Activated naive CD8-positive, alpha-beta T cell treated with anti-CD3 and anti-CD28 coated beads for 36 hours (primary cell): ENCODE results near the gene SLC38A8. TPM values are rescaled to one million over a fixed set of nuclear protein-coding genes. Genes with fewer than 3 reads are reported as not detected.

Experiments used
- DNase-seq: peaks from one replicate; pipeline ENCODE4 v3.0.0; 2021
- H3K27ac Mint-ChIP-seq: one replicate; pipeline ENCODE4 v1.8.0; 2022; ENCODE audit warnings: mild to moderate bottlenecking, moderate library complexity, mixed read lengths
- H3K27me3 Mint-ChIP-seq: one replicate; pipeline ENCODE4 v1.8.0; 2022; ENCODE audit warnings: mild to moderate bottlenecking, mixed read lengths
- H3K36me3 Mint-ChIP-seq: one replicate; pipeline ENCODE4 v1.8.0; 2021; ENCODE audit warnings: mild to moderate bottlenecking, mixed read lengths
- H3K4me1 Mint-ChIP-seq: one replicate; pipeline ENCODE4 v1.8.0; 2021; ENCODE audit warnings: mixed read lengths
- H3K4me3 Mint-ChIP-seq: one replicate; pipeline ENCODE4 v1.8.0; 2022; ENCODE audit warnings: mild to moderate bottlenecking, moderate library complexity, mixed read lengths
- H3K9me3 Mint-ChIP-seq: one replicate; pipeline ENCODE4 v1.8.0; 2022; ENCODE audit warnings: mixed read lengths
- total RNA-seq, 2 experiments: library from RNA; stranded (reverse); gene quantifications; one replicate each; pipeline ENCODE4 v1.2.3, GENCODE V29; 2021

Gene SLC38A8
- total RNA-seq, 2 experiments from 2014 or later, result not detected

GRCh38 chr16:84047626-84048025 is 5.0 kb upstream of the SLC38A8 start:
- H3K4me1 Mint-ChIP-seq, result peaks cover 5% of the 10 kb centered on the region
- H3K4me3 Mint-ChIP-seq, result no peak overlapping the region
- no peak overlapping the region for H3K27ac Mint-ChIP-seq
- H3K27me3 Mint-ChIP-seq, result peaks cover 25% of the 10 kb centered on the region
- peaks cover 4% of the 10 kb centered on the region for H3K36me3 Mint-ChIP-seq
- H3K9me3 Mint-ChIP-seq, result no peaks in the 10 kb centered on the region
- no peak for DNase-seq

GRCh38 chr16:84047206-84047605 is 4.6 kb upstream of the SLC38A8 start:
- no peak for DNase-seq
- peaks cover 29% of the 10 kb centered on the region for H3K27me3 Mint-ChIP-seq
- H3K4me1 Mint-ChIP-seq, result peaks cover 5% of the 10 kb centered on the region
- H3K9me3 Mint-ChIP-seq, result no peaks in the 10 kb centered on the region
- no peaks in the 10 kb centered on the region for H3K36me3 Mint-ChIP-seq
- H3K4me3 Mint-ChIP-seq, result no peak overlapping the region
- H3K27ac Mint-ChIP-seq, result peak overlapping the region; percentile 28

DNA sequence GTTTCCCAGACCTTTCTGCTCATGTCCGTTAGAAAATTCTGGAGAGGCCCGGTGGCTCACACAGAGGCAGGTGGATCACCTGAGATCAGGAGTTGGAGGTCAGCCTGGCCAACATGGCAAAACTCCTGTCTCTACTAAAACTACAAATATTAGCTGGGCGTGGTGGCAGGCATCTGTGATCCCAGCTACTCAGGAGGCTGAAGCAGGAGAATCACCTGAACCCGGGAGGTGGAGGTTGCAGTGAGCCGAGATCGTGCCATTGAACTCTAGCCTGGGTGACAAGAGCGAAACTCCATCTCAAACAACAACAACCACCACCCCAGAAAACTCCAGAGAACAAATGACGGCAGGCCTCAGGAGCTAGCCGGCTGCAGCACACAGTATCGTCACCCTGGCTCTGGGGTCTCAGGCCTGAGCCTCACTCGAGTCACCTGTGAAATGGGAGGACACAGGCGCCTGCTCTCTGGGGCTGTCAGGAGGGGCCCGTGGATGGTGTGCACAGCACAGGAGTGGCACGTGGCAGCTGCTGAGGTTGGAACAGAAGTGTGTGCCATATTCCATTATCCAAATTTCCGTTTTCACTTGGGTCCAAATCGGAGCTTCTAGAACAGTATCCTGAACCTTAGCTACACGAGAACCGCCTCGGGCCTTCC is 3.3 kb upstream of the SLC38A8 start:
- Mint-ChIP-seq H3K27me3 (peaks cover 32% of the 10 kb centered on the region), H3K27ac (no peak overlapping the region), H3K9me3 (no peaks in the 10 kb centered on the region), H3K4me1 (peaks cover 5% of the 10 kb centered on the region), H3K4me3 (no peak overlapping the region), H3K36me3 (no peaks in the 10 kb centered on the region)
- no peak for DNase-seq

GRCh38 chr16:84045001-84045817 is 2.6 kb upstream of the SLC38A8 start:
- Mint-ChIP-seq H3K4me3 (no peak overlapping the region), H3K9me3 (no peaks in the 10 kb centered on the region), H3K36me3 (no peaks in the 10 kb centered on the region), H3K4me1 (peaks cover 5% of the 10 kb centered on the region), H3K27ac (no peak overlapping the region), H3K27me3 (peaks cover 37% of the 10 kb centered on the region)
- no peak for DNase-seq

- Mint-ChIP-seq H3K9me3 (no peaks in the 10 kb centered on the region), H3K27me3 (peaks cover 37% of the 10 kb centered on the region), H3K36me3 (no peaks in the 10 kb centered on the region), H3K4me3 (no peak overlapping the region), H3K27ac (no peak overlapping the region), H3K4me1 (peaks cover 5% of the 10 kb centered on the region)
- DNase-seq, result no peak
These were observed 1.5 kb upstream of the SLC38A8 start for GRCh38 chr16:84044118-84044488.

DNA sequence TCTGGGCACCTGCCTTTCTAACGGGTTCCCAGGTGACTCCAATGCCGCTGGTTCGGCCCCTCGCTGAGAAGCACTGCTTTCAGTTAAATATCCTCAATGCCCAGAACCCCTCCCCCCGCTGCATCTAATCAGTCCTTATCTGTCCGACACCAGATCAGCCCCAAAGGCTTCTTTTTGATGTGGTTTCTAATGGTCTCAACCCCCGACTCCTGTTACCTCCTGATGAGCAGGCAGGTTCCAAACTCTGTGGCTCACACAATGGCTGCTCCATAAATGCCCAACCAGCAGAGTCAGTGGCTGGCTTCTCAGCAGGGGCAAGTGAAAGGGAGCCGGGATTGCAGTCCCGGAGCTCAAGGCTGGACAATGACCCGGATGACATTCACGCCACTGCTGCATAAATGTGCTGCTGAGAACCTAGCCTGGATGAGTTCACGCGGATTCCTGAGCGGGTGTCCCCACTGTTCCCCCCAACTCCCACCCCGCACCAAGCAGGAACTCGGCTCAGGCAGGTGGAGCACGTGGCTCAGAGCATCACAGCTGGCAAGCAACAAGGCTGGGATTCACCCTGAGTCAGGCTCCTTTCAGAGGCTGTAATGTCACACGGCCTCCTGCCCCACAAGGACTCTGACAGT is 1.0 kb upstream of the SLC38A8 start:
- Mint-ChIP-seq H3K27me3 (peaks cover 41% of the 10 kb centered on the region), H3K36me3 (no peaks in the 10 kb centered on the region)
- no peak for DNase-seq

GRCh38 chr16:84042879-84043485 is 387 bp upstream of the SLC38A8 start:
- no peak for DNase-seq
- Mint-ChIP-seq H3K4me1 (peaks cover 5% of the 10 kb centered on the region), H3K4me3 (no peak overlapping the region), H3K27me3 (peaks cover 47% of the 10 kb centered on the region), H3K9me3 (no peaks in the 10 kb centered on the region), H3K27ac (no peak overlapping the region), H3K36me3 (no peaks in the 10 kb centered on the region)

More for the DNA sequence above, 1.0 kb upstream of the SLC38A8 start:
- Mint-ChIP-seq H3K4me1 (peaks cover 5% of the 10 kb centered on the region), H3K9me3 (no peaks in the 10 kb centered on the region), H3K4me3 (no peak overlapping the region), H3K27ac (no peak overlapping the region)

GRCh38 chr16:84041881-84042280 is 714 bp downstream of the SLC38A8 start:
- H3K27me3 Mint-ChIP-seq, result peaks cover 48% of the 10 kb centered on the region
- no peaks in the 10 kb centered on the region for H3K9me3 Mint-ChIP-seq

GRCh38 chr16:84040823-84041820 is 1.5 kb downstream of the SLC38A8 start:
- Mint-ChIP-seq H3K27ac (no peak overlapping the region), H3K9me3 (peaks cover 2% of the 10 kb centered on the region), H3K4me3 (no peak overlapping the region), H3K4me1 (peaks cover 5% of the 10 kb centered on the region), H3K27me3 (peaks cover 51% of the 10 kb centered on the region), H3K36me3 (no peaks in the 10 kb centered on the region)
- no peak for DNase-seq

More at GRCh38 chr16:84041881-84042280, 714 bp downstream of the SLC38A8 start:
- Mint-ChIP-seq H3K27ac (no peak overlapping the region), H3K36me3 (no peaks in the 10 kb centered on the region), H3K4me3 (no peak overlapping the region), H3K4me1 (peaks cover 5% of the 10 kb centered on the region)
- DNase-seq, result no peak

DNA sequence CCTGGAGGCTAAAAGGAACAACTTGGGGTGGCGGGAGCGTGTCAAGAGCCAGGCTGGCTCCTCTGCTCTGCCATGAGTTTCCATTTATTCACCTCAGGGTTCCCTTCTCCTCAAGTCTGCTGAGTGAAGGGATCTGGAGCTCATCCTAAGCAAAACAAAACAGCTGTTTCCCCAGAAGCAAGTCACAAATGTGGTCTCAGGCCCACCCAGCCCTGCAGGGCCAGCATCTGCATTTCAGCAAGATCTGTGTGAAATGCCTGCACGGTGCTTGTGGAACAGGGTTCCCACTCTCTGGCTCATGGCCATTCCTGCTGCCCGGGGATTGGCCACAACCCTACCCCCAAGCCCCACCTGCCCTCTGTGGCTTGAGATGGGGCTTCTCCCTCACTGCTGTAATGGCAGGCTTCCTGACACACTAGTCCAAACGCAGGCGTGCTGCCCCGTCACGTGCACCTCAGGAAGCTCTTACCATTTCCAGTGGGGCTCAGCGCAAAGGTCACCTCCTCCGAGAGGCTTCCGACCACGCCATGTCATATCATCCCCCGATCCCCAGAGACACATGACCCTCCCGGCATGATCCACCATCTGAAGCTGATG is 2.3 kb downstream of the SLC38A8 start:
- Mint-ChIP-seq H3K36me3 (no peaks in the 10 kb centered on the region), H3K9me3 (peaks cover 7% of the 10 kb centered on the region), H3K4me3 (no peak overlapping the region), H3K27ac (no peak overlapping the region), H3K4me1 (peaks cover 5% of the 10 kb centered on the region), H3K27me3 (peaks cover 55% of the 10 kb centered on the region)
- DNase-seq, result no peak

DNA sequence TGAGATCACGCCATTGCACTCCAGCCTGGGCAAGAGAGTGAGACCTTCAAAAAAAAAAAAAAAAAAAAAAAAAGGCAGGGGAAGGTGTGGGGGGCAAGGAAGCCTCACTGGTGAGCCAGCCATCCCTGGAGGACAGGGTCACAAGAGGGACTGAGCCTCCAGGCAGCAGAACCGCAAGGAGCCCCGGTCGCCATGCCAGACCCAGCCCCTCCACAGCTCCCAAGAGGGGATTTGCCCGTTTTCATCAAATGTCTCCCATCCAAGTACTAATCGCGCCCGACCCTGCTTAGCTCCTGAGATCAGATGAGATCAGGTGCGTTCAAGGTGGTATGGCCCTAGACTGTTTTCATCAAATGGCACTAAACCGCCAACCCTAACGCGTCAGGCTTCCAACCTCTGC is 2.9 kb downstream of the SLC38A8 start:
- no peak overlapping the region for H3K27ac Mint-ChIP-seq
- peaks cover 5% of the 10 kb centered on the region for H3K4me1 Mint-ChIP-seq
- no peak for DNase-seq
- no peaks in the 10 kb centered on the region for H3K36me3 Mint-ChIP-seq
- no peak overlapping the region for H3K4me3 Mint-ChIP-seq
- peaks cover 50% of the 10 kb centered on the region for H3K27me3 Mint-ChIP-seq
- peaks cover 8% of the 10 kb centered on the region for H3K9me3 Mint-ChIP-seq

GRCh38 chr16:84038469-84038868 is 4.1 kb downstream of the SLC38A8 start:
- DNase-seq, result no peak
- Mint-ChIP-seq H3K27ac (no peak overlapping the region), H3K4me3 (no peak overlapping the region), H3K36me3 (no peaks in the 10 kb centered on the region), H3K9me3 (peaks cover 8% of the 10 kb centered on the region), H3K4me1 (peaks cover 3% of the 10 kb centered on the region), H3K27me3 (peaks cover 37% of the 10 kb centered on the region)

- DNase-seq, result no peak
- H3K4me3 Mint-ChIP-seq, result no peak overlapping the region
These were observed 5.6 kb downstream of the SLC38A8 start for GRCh38 chr16:84036982-84037425.

GRCh38 chr16:84036131-84036530 is 6.5 kb downstream of the SLC38A8 start:
- H3K36me3 Mint-ChIP-seq, result no peaks in the 10 kb centered on the region
- H3K9me3 Mint-ChIP-seq, result peaks cover 11% of the 10 kb centered on the region
- peaks cover 28% of the 10 kb centered on the region for H3K27me3 Mint-ChIP-seq
- no peak for DNase-seq
- H3K4me3 Mint-ChIP-seq, result no peak overlapping the region
- H3K4me1 Mint-ChIP-seq, result no peaks in the 10 kb centered on the region
- H3K27ac Mint-ChIP-seq, result no peak overlapping the region

More at GRCh38 chr16:84036982-84037425, 5.6 kb downstream of the SLC38A8 start:
- Mint-ChIP-seq H3K4me1 (no peaks in the 10 kb centered on the region), H3K36me3 (no peaks in the 10 kb centered on the region), H3K9me3 (peaks cover 8% of the 10 kb centered on the region), H3K27me3 (peaks cover 23% of the 10 kb centered on the region), H3K27ac (no peak overlapping the region)
